AML-193 (cell line): ENCODE results near the gene LOXHD1.
A peak's percentile ranks its signal among the peaks of the same experiment; 100 is the strongest.

Experiments used
- DNase-seq, 2 experiments: peaks; one replicate each; lab custom pipeline; 2025; lab: John Stamatoyannopoulos, UW

The LOXHD1 gene

DNA sequence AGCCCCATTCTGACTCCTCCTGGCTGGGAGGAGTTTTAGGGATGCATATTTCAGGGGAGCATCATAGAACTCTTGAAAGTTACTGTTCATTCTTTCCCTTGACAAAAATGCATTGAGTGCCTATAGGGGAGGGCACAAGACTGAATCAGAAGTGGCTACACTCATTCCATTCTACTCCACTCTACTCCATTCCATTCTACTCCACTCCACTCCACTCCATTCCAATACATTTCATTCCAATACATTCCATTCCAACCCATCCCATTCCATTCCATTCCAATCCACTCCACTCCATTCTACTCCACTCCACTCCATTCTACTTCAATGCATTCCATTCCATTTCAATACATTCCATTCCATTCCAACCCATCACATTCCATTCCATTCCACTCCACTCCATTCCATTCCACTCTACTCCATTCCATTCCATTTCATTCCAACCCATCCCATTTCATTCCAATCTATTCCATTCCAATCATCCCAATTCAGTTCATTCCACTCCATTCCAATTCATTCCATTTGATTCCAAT lies 110.8 kb downstream of the LOXHD1 start:
- no peak for DNase-seq

DNA sequence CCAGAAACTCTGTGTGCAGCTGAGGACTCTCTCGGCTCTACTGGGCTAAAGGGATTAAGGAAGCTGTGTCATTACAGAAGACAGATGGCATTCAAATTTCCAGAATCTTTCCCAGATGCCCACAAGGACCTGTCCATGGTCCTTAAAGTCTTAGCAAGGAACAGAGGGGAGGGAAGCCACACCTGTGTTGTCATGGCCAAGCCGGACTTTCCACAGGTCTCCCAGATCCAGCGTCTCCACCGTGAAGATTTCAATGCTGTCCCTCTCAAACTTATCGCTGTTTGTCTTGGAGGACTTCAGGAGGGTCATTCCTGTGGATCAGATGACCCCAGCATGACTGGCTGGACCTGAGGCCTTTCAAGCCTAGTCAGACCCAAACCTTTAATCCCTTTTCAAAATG lies 114.5 kb downstream of the LOXHD1 start:
- no peak for DNase-seq

DNA sequence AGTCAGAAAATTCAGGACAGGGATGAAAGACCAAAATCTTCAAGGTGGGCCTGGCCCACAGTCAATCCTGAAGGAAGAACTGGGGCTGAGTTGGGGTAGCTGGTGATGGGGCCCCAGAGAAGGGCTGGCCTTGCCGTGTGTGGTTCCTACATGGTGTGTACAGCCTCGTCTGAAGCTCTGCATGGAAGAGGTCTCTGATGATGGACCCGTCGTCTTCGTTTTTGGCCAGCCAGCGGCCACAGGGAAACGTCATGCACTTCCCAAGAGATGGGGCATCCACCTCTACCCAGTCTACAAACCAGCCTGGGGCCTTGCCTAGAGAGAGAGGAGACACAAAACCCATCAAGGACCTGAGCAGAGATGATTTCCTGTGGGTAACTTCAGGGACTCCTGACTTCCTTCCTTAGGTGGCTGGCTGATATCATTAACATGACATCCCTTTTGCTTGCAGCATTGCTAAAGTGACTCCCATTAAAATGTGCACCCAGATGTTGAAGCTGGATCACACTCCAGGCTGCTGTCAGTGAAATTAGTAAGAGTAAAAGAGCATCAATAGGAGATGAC lies 115.3 kb downstream of the LOXHD1 start:
- no peak for DNase-seq

DNA sequence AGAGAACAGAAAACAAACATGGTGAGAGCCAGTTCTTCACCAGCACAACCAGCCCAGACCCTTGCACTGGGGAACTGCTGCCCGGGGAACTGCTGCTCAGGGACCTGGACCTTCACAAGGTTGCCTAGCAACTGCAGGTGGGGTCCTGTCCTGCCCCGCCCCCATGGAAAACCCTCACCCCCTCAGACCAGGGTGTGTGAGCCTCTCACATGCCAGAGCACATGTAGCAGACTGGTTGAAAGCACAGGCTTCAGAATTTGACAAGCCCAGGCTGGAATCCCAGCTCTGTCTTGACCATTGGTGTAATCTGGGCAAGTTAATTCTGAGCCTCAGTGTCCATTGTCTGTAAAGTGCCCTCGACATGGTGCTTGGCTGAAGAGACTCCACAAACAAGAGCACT lies 118.6 kb downstream of the LOXHD1 start:
- no peak for DNase-seq

DNA sequence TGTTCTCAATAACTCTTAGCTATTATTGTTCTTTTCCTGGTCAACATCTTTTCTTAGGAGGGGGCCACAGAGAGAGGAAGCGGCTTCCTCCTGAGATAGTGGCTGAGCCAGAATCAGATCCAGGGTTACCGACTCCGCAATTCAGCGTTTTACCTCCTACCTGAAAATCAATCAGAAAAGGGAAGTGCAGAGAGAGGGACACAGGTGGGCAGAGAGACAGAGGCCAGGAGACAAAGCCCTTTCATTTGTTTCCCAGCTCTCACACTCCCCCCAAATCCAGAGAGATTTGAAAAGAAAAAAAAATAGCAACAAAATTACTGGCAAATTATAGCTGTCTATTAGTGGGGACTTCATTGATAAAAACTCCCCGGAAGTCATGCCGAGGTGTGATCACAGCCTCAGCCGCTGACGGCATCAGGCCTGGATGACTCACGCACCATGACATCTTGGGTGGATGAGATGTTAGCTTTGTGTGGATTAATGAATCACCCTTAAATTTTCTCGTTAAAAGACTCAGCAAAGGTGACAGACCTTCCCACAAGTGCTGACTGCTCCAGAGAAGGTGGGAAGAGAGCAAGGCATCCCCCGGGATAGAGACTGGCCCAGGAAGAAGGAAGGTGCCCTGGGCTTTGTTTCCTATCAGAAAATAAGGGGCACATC lies 120.7 kb downstream of the LOXHD1 start:
- no peak for DNase-seq

DNA sequence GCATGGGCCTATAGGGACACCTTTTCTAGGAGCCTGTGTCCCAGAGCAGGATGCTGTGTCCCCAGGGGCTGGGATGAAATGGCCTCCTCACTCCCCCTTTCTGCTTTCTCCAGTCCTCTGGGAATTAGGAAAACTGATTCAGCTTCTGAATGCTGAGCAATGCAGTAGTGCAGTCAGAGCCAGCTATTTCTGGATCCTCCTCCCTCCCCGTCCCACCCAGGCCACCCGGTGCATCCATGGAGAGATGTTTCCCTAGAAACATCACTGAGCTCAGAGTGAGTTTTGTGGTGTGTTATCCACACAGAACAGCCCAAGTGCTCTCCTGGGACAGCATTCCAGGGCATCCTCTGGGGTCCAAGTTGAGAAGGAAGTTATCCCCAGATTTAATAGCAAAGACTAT lies 125.5 kb downstream of the LOXHD1 start:
- DNase-seq, result no peak

DNA sequence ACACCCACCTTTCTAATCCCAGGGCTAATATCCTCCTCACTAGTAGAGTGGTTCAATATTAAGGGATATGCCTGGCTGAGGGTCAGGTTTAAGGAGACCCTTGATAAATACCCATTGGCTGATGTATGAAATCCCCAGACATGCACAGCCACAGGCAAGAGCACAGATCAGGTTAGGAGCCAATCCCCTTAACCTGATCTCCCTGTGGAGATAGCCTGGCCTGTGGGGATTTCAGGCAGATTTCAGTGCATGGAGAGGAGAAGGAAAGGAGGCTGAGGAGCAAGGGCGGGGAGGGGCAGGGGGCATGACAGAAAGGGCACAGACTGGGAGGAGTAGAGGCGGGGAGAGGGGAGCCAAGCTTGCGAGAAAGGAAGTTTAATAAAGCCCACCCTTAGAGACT lies 129.0 kb downstream of the LOXHD1 start:
- no peak for DNase-seq

DNA sequence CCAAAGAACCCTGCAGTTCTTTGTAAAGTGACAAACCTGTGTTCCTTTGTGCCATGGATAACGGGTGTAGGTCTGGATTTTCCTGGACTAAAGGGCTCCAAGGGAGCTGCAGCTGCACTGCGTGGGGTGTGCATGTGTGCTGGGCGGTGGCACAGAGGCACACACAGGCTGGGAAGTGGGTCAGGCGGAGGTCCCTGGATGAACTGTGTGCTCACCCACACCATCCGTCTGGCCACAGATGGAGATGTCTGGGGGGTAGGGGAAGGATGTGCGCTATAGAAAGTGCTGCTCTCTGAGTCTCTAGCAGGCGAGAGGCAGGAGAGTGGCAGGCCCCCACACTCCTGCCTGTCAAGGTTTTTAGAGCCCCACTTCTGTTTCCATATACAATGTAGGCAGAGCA lies 137.2 kb downstream of the LOXHD1 start:
- no peak for DNase-seq

DNA sequence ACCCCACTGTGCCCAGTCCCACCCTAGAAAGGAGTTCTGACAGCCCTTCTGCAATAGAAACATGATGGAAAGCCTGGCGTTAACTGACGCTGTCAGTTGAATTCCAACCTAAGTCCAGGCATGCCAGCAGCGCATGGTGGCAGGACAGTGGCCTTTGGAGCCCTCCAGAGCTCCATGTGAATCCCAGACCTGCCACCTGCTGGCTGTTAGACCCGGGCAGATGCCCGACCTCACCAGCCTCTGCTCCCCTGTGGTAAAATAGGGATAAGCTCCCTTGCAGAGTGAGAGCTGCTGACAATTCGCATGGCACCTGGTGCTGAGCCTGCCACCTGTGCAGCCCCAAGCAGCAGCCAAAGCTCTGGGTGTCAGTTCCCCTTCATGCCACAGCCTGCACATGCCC lies 138.6 kb downstream of the LOXHD1 start:
- no peak for DNase-seq

DNA sequence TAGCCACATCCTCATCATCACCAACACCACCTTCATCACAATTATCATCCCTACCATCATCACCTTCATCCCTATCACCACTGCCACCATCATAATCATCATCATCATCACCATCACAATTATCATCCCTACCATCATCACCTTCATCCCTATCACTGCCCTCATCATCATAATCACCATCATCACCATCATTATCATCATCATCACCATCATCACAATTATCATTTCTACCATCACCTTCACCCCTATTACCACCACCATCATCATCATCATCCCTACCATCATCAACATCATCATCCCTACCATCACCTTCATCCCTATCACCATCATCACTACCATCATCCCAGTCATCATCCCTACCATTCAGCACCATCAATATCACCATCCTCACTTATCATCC lies 140.5 kb downstream of the LOXHD1 start:
- no peak for DNase-seq

DNA sequence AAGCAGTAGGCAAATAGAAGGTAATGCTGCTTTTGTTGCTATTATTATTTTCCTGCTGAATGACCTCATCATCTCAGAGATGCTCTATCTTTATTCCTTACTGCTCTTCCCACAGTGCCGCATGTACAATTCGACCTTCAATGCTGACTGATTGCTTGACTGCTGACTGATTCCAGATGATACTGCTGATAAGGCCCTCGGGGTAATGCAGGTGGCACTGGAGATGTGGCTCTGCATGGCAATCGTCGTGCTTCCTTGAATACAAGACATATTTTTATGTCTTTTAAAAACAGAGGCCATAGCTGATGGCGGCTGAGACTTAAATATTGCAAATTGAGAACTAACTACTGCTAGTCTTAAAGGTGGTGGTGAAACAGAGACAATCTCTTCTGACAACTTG lies 146.6 kb downstream of the LOXHD1 start:
- DNase-seq, result no peak

DNA sequence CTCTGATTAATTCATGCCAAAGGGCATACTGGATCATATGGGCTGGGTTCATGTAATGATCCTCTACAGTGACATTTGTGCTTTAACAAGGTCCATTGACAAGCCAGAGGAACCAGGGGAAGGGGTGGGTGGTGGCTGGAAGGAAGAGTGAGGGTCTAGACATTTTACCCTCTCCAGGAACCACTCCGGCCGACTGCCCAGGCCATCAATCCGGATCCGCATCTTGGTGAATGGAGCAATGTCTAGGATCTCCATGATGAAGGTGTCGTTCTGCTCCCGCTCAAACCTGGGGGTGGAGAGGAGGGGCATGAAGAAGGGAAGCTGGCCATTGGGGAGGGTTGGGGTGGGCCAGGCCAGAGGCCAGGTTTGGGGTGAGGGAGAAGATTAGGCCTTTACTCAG lies 147.5 kb downstream of the LOXHD1 start:
- DNase-seq, result no peak

DNA sequence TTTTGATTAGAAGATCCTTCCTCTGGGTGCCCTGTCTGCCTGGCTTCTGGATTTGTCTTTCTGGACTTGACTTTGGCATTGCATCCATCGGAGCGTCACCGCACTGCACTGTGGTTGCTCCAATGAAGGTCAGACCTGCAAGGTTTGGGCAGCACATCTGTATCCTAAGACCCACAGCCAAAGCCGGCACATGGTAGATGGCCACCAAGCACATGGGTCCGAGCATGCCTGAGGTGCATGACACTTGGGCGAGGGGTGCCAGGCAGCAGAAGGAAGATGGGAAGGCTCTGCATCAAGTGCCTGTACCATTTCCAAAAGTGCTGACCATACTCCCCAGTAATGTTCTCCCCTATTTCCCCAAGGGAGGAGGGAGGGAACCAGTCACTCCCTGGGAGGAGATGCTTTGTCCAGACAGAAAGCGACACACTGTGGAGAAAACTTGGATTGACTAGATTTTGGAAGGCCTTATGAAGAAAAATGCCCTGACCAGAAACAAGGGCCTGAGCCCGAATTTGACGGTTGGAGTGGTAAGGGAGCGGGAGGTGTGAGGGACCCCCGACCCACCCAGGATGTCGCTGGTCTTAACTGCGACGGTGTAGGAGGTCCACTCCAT lies 149.9 kb downstream of the LOXHD1 start:
- no peak for DNase-seq

DNA sequence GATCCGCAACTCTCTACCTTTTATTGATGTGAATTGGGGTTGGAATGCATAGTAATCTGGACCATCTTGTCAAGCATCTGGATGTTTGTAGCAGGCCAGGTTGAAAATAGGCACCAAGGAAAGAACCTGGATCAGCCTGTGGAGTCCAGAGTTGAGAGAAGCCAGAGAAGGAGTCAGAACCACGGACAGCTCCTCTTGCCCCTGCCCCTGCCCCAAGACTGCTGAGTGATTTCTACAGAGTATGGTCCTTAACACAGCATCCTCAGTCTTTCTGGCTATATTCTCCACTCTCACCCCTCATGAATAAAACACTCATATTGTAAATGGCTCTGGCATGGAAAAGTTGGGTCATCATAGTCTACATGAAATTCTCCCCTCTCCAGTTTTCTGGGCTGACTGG lies 154.6 kb downstream of the LOXHD1 start:
- DNase-seq, result peak in 1 of 2 experiments; percentile 1

DNA sequence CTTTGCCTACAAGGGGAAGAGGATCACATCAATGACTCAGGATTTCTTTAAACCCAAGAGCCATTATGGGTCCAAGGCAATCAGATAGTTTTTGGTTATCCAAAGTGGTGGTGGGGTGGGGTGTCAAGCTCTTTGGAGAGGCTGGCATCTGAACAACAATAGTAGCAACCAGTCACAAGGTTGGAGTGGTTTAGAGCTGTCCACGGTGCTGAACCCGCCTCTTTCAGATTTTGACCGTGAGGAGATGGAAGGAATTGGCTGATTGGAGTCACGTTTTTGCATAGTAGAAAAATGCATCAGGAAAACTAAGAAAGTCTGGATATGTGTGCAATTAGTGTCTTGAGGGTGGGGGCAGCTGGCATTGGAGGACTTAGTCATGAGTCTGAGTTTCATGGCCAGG lies 159.9 kb downstream of the LOXHD1 start:
- peak; percentile 9 to 19 for DNase-seq

DNA sequence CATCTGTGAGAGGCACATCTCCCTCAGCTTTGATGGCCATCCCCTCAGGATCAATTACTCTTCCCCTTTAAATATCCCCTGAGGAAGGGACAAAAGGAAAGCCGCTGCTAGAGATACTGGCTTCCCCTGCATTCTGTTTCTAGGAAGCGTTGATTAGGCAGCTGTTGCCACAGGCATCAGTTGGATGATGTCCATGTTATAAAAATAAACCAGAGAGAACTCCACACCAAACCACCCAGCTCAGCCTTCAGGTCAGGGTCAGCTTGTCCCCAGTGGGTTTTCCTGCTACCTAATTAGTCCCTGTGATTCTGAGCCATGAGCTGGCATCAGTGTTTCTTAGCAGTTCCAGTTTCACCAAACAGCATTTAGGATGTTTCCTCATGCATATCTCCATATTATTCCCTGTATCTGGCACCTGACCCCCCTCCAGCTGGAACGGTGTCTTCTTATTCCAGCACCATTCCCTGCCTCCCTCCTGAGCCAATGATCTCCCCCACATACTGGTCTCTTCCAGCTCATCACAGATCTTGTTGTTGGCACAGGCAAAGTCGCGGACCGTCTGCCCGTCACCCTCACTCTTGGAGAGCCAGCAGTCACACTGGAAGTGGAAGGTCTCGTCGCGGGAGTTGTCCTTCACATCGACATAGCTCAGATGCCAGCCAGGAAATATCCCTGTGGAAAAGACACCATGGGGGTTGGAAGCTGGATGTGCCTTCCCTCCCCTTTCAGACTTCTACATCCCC lies 168.4 kb downstream of the LOXHD1 start:
- no peak for DNase-seq

DNA sequence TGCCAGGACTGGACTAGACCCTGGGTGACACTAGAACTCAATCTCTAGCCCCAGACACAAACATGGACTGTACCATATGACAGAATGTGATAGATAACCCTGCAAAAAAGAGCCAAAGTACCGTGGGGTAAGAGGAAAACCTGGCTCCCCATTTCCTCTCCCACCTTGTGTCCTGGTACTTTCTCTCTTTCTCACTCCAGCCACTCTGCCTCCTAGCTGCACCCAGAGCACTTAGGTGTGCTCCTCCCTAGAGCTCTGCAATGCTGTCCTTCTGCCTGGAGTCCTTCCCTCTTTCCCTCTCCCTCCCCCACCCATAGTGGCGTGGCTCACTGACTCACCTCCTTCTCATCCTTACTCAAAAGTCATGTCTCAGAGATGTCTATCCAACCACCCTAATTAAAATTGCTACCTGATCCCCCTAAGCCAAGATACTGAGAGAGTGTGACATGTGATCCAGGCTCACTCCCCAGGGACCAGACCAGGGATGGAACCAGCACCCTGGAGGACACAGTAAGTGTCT lies 171.3 kb downstream of the LOXHD1 start:
- DNase-seq, result no peak

DNA sequence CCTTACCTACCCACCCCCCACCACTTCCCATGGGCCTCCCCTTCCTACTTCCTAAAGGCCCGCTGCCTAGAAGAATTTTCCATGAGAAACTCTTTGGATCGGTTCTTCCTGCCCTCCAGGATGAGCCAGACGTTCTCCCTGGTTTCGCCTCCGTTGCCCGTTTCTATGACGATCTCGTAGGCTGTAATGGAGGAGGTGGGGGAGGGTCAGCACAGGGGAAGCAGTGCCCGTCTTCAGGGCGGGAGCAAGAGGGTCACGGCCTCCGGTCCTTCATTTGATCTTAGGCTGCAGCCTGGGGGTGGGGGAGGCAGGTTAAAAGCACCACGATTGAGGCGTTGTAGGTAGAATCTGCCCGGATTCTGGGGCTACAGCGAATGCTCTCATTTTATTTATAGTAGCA lies 172.0 kb downstream of the LOXHD1 start:
- no peak for DNase-seq

DNA sequence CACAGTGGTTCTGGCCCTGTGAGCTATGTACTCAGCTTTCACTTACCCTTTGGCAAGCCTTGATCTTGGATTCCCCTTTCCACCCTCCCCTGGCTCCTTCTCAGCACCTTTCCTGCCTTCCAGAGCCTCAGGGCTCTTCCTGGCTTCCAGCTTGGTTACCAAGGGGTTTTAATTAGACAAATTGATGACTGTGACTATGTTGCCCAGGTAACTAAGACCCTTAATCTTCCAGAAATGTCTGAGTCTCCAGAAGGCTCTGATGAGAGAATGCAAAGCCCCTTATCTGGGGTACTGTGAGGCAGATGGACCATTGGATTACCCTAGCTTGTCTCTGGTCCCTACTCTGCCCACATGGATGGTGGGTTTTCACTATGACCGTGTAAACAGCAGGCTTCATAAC lies 174.2 kb downstream of the LOXHD1 start:
- no peak for DNase-seq

DNA sequence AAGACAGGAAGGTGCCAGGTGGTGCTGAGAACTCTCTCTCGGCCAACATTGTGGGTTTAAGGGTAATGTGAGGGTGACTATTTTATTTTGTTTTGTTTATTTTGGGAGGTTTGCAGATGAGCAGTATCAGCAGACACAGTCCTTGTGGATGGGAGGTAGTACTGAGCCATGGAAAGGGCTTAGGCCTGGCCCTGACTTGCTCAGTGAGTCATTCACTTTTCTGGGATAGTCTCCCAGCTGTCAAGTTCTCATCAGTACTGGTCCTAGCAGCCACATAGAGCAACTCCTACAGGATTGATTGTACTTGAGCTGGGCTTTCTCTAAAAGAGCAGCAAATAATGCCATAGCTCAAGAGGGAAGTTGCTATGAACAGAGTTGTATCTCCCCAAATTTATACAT lies 175.2 kb downstream of the LOXHD1 start:
- DNase-seq, result no peak

DNA sequence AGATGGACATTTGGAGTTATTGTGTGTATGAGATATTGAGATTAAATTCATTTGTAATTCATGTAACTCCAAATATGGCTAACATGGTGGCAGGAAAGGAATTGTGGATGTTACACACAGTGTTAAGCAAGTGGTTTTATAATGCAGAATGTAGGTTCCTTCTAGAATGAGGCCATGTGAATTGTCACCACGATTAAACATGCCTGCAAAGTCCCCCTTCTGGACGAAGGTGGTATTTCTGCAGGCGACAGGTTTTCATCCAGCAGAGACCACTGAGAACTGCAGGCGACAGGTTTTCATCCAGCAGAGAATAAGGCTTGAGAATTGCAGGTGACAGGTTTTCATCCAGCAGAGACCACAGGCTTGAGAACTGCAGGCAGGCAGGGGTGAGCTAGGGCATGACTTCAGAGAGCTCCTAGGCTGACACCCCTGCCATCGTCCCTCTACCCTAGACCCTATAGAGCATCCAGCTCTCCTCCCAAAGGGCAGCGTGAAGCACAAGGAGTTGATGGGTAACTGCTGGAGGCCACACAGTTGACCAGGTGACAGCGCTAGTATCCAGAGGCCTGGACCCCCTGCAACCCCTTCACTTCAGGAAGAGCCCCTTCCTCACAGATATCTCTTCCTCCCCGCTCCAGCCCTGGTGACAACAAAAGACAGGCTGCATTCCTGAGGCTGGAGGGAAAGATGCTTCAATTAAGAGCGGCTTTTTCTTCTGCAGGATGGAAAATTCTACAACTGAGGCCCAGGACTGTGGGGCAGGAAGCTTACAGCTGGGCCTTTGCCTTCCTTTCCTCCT lies 175.8 kb downstream of the LOXHD1 start:
- peak; percentile 30 to 33 for DNase-seq

DNA sequence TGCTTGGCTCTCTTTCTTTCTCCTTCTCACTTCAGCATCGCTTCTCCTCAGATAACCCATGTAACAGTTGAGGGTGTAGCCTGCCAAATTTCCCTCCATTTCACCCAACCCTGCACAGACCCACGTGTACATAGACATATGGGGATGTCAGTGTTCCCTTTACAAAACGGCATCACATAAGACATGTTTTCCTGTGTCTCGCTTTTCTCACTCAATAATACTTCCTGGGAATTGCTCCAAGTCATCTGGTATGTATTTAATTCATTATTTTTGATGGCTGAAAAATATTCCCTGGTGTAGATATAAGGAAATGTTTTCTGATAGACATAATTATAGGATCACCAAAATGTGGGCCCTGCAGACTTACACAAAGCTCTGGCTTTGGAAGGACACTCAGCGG lies 176.8 kb downstream of the LOXHD1 start:
- DNase-seq, result no peak
